Endothelial cell (in vitro differentiated cells): Measurements from ENCODE around the gene RHBDL1. TPM values are rescaled to one million over a fixed set of nuclear protein-coding genes. Genes with fewer than 3 reads are reported as not detected.

Experiments
- DNase-seq: peaks from one replicate; pipeline ENCODE4 v3.0.0; 2021; ENCODE audit warnings: low spot score
- H3K27ac Mint-ChIP-seq: one replicate; pipeline ENCODE4 v1.8.0; 2021; ENCODE audit warnings: mixed read lengths, inconsistent platforms; ENCODE audit not compliant: unreplicated experiment
- H3K27me3 Mint-ChIP-seq: one replicate; pipeline ENCODE4 v1.8.0; 2021; ENCODE audit warnings: mild to moderate bottlenecking, moderate library complexity, mixed read lengths, inconsistent platforms; ENCODE audit not compliant: unreplicated experiment
- H3K36me3 Mint-ChIP-seq: one replicate; pipeline ENCODE4 v1.8.0; 2021; ENCODE audit warnings: mild to moderate bottlenecking, low read depth, mixed read lengths, inconsistent platforms; ENCODE audit not compliant: unreplicated experiment
- H3K4me1 Mint-ChIP-seq: one replicate; pipeline ENCODE4 v1.8.0; 2021; ENCODE audit warnings: mild to moderate bottlenecking, mixed read lengths, inconsistent platforms; ENCODE audit not compliant: unreplicated experiment
- H3K4me3 Mint-ChIP-seq: one replicate; pipeline ENCODE4 v1.8.0; 2021; ENCODE audit warnings: mild to moderate bottlenecking, mixed read lengths, inconsistent platforms; ENCODE audit not compliant: unreplicated experiment
- H3K9me3 Mint-ChIP-seq: one replicate; pipeline ENCODE4 v1.8.0; 2021; ENCODE audit warnings: mixed read lengths, inconsistent platforms; ENCODE audit not compliant: unreplicated experiment
- CTCF ChIP-seq: fragments of 200-600 bp; sonication (generic); IDR thresholded peaks from one replicate; pipeline ENCODE4 v1.5.0; 2021; ENCODE audit warnings: antibody characterized with exemption; ENCODE audit not compliant: unreplicated experiment
- total RNA-seq: library from RNA; stranded (reverse); fragmentation: NEBNext Ultra II Directional; extraction: Animal tissue kit (Norgen Biotek cat#: 25700); gene quantifications from one replicate; pipeline ENCODE4 v1.2.1, GENCODE V29; 2021; ENCODE audit not compliant: unreplicated experiment

RHBDL1 gene
- total RNA-seq, 1 donor from 2014 or later: 1.6 TPM

DNA sequence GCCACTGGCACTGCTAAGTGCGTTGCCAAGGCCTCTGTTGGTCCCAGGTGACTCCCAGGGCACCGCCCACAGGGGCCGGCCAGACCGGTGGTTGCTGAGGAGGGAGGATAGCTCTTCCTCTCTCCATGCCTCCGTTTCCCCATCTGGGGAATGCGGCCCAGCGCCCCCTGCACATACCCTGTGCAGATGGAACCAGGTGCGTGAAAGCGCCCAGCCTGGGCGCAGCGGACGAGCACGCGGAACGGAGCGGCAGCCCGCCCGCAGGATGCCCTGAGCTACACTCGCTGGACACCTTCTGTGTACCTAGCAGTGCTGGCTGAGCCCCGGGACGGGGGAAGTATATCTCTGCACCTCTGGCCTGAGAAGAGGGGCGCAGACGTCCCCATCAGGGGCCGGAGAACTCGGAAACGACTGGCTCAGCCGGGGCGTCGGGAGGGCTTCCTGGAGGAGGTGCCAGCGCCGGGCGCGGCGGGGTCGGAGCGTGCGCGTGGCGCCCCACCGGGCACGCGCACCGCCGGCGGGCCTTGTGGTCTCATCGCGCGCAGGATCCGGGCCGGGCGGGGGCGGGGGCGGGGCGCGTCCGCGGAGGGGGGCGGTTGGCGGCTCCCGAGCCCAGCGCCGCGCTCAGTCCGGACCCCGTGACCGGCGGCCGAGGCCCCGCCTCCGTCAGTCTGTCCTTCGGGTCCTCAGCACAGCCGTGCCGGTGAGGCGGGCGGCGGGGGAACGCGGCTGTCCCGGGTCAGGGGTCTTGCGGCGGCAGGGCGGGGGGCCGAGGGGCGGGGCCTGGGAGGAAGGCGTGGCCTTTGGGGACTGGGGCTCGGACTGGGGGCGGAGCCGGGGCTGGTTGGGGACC, 51.2 kb downstream of the RHBDL1 start, which contains the start of the genes CCDC78 and HAGHL:
Gene CCDC78, minus strand, starts transcription at position 6 of the 853 bp plus-strand sequence. CDS start 76 bp downstream, outside the sequence.
Gene HAGHL, plus strand, starts transcription at position 669 of the 853 bp plus-strand sequence. CDS start 404 bp downstream, outside the sequence.
- H3K27me3 Mint-ChIP-seq: peaks cover 6% of the 10 kb centered on the region
- no peak within 1 kb of the TSS for H3K4me3 Mint-ChIP-seq
- no peak within 1 kb of the TSS for H3K27ac Mint-ChIP-seq
- TF ChIP-seq CTCF: no peak
- H3K4me1 Mint-ChIP-seq: no peaks in the 10 kb centered on the region
- no peak for DNase-seq
- no peaks in the 10 kb centered on the region for H3K36me3 Mint-ChIP-seq
- no peaks in the 10 kb centered on the region for H3K9me3 Mint-ChIP-seq

DNA sequence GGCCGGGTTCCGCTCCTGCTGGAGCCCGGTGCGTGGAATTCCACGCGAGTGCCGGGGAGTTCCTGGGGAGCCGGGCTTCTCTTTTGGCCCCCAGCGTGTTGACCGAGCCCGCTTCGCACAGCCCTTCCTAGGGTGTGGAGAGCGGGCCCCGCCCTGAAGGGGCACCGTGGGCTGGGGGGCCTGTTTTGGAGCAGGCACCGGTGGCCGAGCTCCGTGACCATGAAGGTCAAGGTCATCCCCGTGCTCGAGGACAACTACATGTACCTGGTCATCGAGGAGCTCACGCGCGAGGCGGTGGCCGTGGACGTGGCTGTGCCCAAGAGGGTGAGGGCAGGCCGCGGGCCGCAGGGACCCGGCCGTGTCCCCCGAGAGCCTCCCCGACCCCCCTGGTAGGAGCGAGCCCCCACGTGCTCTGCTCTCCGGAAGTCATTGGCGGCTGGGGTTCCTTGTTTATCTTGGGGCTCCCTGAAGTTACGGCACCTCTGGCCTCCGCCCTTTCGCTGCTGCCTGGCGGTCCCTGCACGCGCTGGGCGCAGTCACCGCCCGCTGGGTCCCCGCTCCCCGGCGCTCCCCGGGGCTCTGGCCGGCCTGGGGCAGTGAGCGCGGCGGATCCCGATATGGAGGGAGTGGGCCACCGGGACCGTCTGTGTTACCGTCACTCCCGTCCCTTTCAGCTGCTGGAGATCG, 52.0 kb downstream of the RHBDL1 start:
- Mint-ChIP-seq H3K27me3 (peaks cover 6% of the 10 kb centered on the region), H3K27ac (no peak overlapping the region), H3K4me1 (no peaks in the 10 kb centered on the region), H3K36me3 (peaks cover 3% of the 10 kb centered on the region), H3K4me3 (no peak overlapping the region), H3K9me3 (no peaks in the 10 kb centered on the region)
- no peak for DNase-seq
- no peak for TF ChIP-seq CTCF

Other genes with a start within 250 kb of the RHBDL1 start
- 49.0 TPM for gene CAPN15, start 148.0 kb upstream of the RHBDL1 start, total RNA-seq
- gene PRR35, start 115.3 kb upstream of the RHBDL1 start, total RNA-seq: not detected
- gene NHLRC4, start 108.7 kb upstream of the RHBDL1 start, total RNA-seq: 0.69 TPM
- gene PIGQ, start 105.7 kb upstream of the RHBDL1 start, total RNA-seq: 38.4 TPM
- gene RAB40C, start 85.6 kb upstream of the RHBDL1 start, total RNA-seq: 18.5 TPM
- gene WFIKKN1, start 44.7 kb upstream of the RHBDL1 start, total RNA-seq: 0.44 TPM
- gene METTL26, start 39.4 kb upstream of the RHBDL1 start, total RNA-seq: 48.5 TPM
- 2.9 TPM for gene MCRIP2, start 33.8 kb upstream of the RHBDL1 start, total RNA-seq
- 25.2 TPM for gene WDR90, start 26.3 kb upstream of the RHBDL1 start, total RNA-seq
- 121 TPM for gene RHOT2, start 7.5 kb upstream of the RHBDL1 start, total RNA-seq
- 93.7 TPM for gene STUB1, start 4.7 kb downstream of the RHBDL1 start, total RNA-seq
- 31.6 TPM for gene JMJD8, start 8.7 kb downstream of the RHBDL1 start, total RNA-seq
- 16.1 TPM for gene WDR24, start 14.7 kb downstream of the RHBDL1 start, total RNA-seq
- gene FBXL16, start 30.1 kb downstream of the RHBDL1 start, total RNA-seq: not detected
- gene METRN, start 39.4 kb downstream of the RHBDL1 start, total RNA-seq: 11.2 TPM
- gene ANTKMT, start 45.5 kb downstream of the RHBDL1 start, total RNA-seq: 11.1 TPM
- 0.85 TPM for gene CCDC78, start 50.8 kb downstream of the RHBDL1 start, total RNA-seq
- gene HAGHL, start 51.4 kb downstream of the RHBDL1 start, total RNA-seq: 1.5 TPM
- gene CIAO3, start 65.3 kb downstream of the RHBDL1 start, total RNA-seq: 51.0 TPM
- gene MSLN, start 85.1 kb downstream of the RHBDL1 start, total RNA-seq: 0.44 TPM
- 27.6 TPM for gene RPUSD1, start 112.7 kb downstream of the RHBDL1 start, total RNA-seq
- 56.8 TPM for gene CHTF18, start 112.9 kb downstream of the RHBDL1 start, total RNA-seq
- not detected for gene GNG13, start 125.1 kb downstream of the RHBDL1 start, total RNA-seq